GM12892 (cell line): ENCODE data around the gene HIVEP3.

Experiments
- POLR2A ChIP-seq: IDR thresholded peaks from 2 replicates; pipeline ENCODE4 v1.6.1; 2011; ENCODE audit warnings: low read depth, low read length, control low read depth
- TAF1 ChIP-seq: IDR thresholded peaks from 2 replicates; pipeline ENCODE4 v1.6.1; 2011; ENCODE audit warnings: low read depth, mild to moderate bottlenecking, control low read depth, low read length, borderline replicate concordance

DNA sequence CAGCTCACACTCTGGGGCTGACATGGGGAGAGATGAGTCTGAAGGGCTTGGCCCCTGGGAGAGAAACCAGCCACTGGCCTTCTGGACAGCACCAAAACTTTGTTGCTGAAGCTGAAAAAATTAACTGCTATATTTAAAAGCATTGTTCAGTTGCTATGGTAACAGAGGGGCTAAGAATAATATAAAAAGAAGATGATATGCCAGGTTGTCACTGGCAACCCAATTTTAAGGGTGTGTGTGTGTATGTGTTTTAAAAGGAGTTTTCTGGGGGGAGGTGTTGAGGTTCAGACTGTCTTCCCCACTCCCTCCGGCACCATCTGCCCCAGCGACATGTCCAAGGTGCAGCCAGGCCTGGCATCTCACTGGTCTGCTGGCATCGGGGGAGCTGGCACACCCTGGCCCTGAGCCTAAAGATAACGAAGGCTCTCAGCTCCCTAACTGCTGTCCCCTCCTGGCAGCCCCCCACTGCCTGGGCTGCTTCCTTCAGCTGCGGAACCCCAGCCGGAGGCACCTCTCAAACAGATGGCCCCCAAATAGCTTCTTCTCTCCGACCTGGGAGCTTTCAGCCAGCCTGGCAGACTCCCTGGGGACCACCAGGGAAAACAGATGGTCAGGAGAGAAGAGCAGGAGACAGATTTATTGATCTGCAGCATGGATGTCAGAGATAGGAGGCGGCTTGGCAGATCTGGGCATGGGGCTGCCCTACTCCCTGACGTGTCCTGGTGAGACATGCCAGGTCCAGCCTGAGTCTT is 203.9 kb downstream of the HIVEP3 start:
- TF ChIP-seq TAF1: no peak
- no peak for TF ChIP-seq POLR2A
